Measurements from ENCODE around the gene KLK15.

The KLK15 gene

DNA sequence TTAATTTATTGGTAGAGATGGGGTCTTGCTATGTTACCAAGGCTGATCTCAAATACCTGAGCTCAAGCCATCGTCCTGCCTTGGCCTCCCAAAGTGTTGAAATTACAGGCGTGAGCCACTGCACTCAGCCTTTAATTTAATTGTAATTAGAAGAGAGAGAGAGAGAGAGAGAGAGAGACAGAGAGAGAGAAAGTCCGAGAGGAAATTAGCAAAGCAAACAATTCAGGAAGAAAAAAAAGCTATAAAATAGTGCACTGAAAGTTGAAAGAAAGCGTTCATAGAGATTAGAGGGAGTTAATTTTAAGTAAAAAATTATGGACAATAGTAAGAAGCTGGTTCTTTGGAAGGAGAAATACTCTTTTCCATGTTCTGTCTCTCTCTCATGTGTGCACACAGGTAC is 56.1 kb downstream of the KLK15 start:
- H3K4me2 ChIP-seq (ENCODE audit: low read length) = no peak overlapping the region
- H3F3A ChIP-seq (ENCODE audit: insufficient read depth, low read length) = no peaks in the 10 kb centered on the region
- TF ChIP-seq, protein P1, sequence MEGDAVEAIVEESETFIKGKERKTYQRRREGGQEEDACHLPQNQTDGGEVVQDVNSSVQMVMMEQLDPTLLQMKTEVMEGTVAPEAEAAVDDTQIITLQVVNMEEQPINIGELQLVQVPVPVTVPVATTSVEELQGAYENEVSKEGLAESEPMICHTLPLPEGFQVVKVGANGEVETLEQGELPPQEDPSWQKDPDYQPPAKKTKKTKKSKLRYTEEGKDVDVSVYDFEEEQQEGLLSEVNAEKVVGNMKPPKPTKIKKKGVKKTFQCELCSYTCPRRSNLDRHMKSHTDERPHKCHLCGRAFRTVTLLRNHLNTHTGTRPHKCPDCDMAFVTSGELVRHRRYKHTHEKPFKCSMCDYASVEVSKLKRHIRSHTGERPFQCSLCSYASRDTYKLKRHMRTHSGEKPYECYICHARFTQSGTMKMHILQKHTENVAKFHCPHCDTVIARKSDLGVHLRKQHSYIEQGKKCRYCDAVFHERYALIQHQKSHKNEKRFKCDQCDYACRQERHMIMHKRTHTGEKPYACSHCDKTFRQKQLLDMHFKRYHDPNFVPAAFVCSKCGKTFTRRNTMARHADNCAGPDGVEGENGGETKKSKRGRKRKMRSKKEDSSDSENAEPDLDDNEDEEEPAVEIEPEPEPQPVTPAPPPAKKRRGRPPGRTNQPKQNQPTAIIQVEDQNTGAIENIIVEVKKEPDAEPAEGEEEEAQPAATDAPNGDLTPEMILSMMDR (IDR thresholded peaks at IDR 0.05; ENCODE audit: low read length) = no peak
- no peak for TF ChIP-seq EZH2 (IDR thresholded peaks at IDR 0.05; ENCODE audit: borderline replicate concordance, low read length)
- H3K9me2 ChIP-seq (ENCODE audit: low read depth, low read length) = no peaks in the 10 kb centered on the region
- no peak overlapping the region for H2AFZ ChIP-seq (ENCODE audit: low read length)
- H3K4me1 ChIP-seq (ENCODE audit: insufficient read depth, low read length, severe bottlenecking) = no peaks in the 10 kb centered on the region
- no peaks in the 10 kb centered on the region; the same call in 1 of the 2 replicates for H3K36me3 ChIP-seq (ENCODE audit: insufficient read depth, low read length)
- no peaks in the 10 kb centered on the region for H4K20me1 ChIP-seq (ENCODE audit: insufficient read depth, low read length)
- H3K9me3 ChIP-seq (ENCODE audit: low read length) = no peaks in the 10 kb centered on the region
- no peak overlapping the region for H3K4me3 ChIP-seq (ENCODE audit: low read depth, low read length, poor library complexity, severe bottlenecking)
- no peaks in the 10 kb centered on the region for H3K79me2 ChIP-seq (ENCODE audit: insufficient read depth, low read length)
- no peaks in the 10 kb centered on the region for H3K27me3 ChIP-seq (ENCODE audit: insufficient read depth, low read length)
- no peak overlapping the region for H3K9ac ChIP-seq (ENCODE audit: low read length)
- H3K27ac ChIP-seq (ENCODE audit: low read depth, low read length, poor library complexity, severe bottlenecking) = no peak overlapping the region

GRCh38 chr19:50776131-50776530 is 57.2 kb downstream of the KLK15 start:
- H3K4me1 ChIP-seq (ENCODE audit: insufficient read depth, low read length, severe bottlenecking) = no peaks in the 10 kb centered on the region
- H3K27me3 ChIP-seq (ENCODE audit: insufficient read depth, low read length) = no peaks in the 10 kb centered on the region

More at GRCh38 chr19:50776131-50776530, 57.2 kb downstream of the KLK15 start:
- Histone ChIP-seq H3K79me2 (ENCODE audit: insufficient read depth, low read length) (no peaks in the 10 kb centered on the region), H3K9me3 (ENCODE audit: low read length) (no peaks in the 10 kb centered on the region), H4K20me1 (ENCODE audit: insufficient read depth, low read length) (no peaks in the 10 kb centered on the region), H3K4me2 (ENCODE audit: low read length) (no peak overlapping the region), H2AFZ (ENCODE audit: low read length) (no peak overlapping the region), H3K4me3 (ENCODE audit: low read depth, low read length, poor library complexity, severe bottlenecking) (no peak overlapping the region), H3K9me2 (ENCODE audit: low read depth, low read length) (no peaks in the 10 kb centered on the region), H3K36me3 (ENCODE audit: insufficient read depth, low read length) (no peaks in the 10 kb centered on the region; the same call in 1 of the 2 replicates), H3F3A (ENCODE audit: insufficient read depth, low read length) (no peaks in the 10 kb centered on the region), H3K27ac (ENCODE audit: low read depth, low read length, poor library complexity, severe bottlenecking) (no peak overlapping the region), H3K9ac (ENCODE audit: low read length) (no peak overlapping the region)
- TF ChIP-seq, protein P1 (IDR thresholded peaks at IDR 0.05; ENCODE audit: low read length) = no peak
- TF ChIP-seq EZH2 (IDR thresholded peaks at IDR 0.05; ENCODE audit: borderline replicate concordance, low read length) = no peak
